ENCODE data around the gene MXD1.

DNA sequence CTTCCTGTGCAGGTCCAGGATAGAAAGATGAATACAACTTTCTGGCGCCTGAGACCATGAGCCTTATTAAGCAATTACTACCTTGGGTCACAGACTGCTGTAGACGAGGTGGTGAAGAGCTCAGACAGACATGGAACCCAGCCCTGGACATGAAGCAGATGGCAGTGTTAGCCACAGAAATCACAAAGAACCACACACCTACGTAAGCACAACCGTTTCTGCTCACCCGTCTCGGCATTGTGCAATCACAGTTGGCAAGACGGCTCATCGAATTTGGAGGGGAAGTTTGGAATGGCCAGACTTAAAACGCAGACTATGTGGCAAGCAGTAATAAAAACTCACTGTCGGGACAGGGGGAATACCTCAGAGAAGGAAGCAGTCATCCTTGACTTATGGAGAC is 70.8 kb downstream of the MXD1 start:
- TF ChIP-seq ZNF311 (CRISPR knock-in tag; IDR thresholded peaks at IDR 0.05) (no peak), TOE1 (IDR thresholded peaks at IDR 0.05; ENCODE audit: borderline replicate concordance) (no peak), TOE1 (CRISPR knock-in tag; IDR thresholded peaks at IDR 0.05; ENCODE audit: borderline replicate concordance, low read depth) (no peak), MTA1 (IDR thresholded peaks at IDR 0.05; ENCODE audit: borderline replicate concordance) (no peak), RAD21 (CRISPR knock-in tag; conservative IDR thresholded peaks at IDR 0.05 in 1 of 2, IDR thresholded peaks at IDR 0.05 in 1 of 2) (no peak), EZH2 (IDR thresholded peaks at IDR 0.05; ENCODE audit: borderline replicate concordance, low read depth, low read length) (no peak), NR2C1 (IDR thresholded peaks at IDR 0.05) (no peak), NR2C1 (tag; IDR thresholded peaks at IDR 0.05) (no peak), POLR2AphosphoS5 (IDR thresholded peaks at IDR 0.05; ENCODE audit: control insufficient read depth, insufficient read depth, low read depth, low read length) (no peak), EGR1 (conservative IDR thresholded peaks at IDR 0.05) (no peak)
- TF ChIP-seq, protein P1, sequence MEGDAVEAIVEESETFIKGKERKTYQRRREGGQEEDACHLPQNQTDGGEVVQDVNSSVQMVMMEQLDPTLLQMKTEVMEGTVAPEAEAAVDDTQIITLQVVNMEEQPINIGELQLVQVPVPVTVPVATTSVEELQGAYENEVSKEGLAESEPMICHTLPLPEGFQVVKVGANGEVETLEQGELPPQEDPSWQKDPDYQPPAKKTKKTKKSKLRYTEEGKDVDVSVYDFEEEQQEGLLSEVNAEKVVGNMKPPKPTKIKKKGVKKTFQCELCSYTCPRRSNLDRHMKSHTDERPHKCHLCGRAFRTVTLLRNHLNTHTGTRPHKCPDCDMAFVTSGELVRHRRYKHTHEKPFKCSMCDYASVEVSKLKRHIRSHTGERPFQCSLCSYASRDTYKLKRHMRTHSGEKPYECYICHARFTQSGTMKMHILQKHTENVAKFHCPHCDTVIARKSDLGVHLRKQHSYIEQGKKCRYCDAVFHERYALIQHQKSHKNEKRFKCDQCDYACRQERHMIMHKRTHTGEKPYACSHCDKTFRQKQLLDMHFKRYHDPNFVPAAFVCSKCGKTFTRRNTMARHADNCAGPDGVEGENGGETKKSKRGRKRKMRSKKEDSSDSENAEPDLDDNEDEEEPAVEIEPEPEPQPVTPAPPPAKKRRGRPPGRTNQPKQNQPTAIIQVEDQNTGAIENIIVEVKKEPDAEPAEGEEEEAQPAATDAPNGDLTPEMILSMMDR (IDR thresholded peaks at IDR 0.05 in 2 of 3, conservative IDR thresholded peaks at IDR 0.05 in 1 of 3; ENCODE audit: insufficient read depth in 2 of 3, low read depth in 1 of 3, low read length in 3 of 3) = no peak
- TF ChIP-seq, protein P2, sequence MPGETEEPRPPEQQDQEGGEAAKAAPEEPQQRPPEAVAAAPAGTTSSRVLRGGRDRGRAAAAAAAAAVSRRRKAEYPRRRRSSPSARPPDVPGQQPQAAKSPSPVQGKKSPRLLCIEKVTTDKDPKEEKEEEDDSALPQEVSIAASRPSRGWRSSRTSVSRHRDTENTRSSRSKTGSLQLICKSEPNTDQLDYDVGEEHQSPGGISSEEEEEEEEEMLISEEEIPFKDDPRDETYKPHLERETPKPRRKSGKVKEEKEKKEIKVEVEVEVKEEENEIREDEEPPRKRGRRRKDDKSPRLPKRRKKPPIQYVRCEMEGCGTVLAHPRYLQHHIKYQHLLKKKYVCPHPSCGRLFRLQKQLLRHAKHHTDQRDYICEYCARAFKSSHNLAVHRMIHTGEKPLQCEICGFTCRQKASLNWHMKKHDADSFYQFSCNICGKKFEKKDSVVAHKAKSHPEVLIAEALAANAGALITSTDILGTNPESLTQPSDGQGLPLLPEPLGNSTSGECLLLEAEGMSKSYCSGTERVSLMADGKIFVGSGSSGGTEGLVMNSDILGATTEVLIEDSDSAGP (CRISPR knock-in tag; IDR thresholded peaks at IDR 0.05) = no peak

Measured in K562 (cell line).